ENCODE data around the gene CSE1L. TPM values are rescaled to one million over a fixed set of nuclear protein-coding genes. Genes with fewer than 3 reads are reported as not detected.

Gene CSE1L, protein sequence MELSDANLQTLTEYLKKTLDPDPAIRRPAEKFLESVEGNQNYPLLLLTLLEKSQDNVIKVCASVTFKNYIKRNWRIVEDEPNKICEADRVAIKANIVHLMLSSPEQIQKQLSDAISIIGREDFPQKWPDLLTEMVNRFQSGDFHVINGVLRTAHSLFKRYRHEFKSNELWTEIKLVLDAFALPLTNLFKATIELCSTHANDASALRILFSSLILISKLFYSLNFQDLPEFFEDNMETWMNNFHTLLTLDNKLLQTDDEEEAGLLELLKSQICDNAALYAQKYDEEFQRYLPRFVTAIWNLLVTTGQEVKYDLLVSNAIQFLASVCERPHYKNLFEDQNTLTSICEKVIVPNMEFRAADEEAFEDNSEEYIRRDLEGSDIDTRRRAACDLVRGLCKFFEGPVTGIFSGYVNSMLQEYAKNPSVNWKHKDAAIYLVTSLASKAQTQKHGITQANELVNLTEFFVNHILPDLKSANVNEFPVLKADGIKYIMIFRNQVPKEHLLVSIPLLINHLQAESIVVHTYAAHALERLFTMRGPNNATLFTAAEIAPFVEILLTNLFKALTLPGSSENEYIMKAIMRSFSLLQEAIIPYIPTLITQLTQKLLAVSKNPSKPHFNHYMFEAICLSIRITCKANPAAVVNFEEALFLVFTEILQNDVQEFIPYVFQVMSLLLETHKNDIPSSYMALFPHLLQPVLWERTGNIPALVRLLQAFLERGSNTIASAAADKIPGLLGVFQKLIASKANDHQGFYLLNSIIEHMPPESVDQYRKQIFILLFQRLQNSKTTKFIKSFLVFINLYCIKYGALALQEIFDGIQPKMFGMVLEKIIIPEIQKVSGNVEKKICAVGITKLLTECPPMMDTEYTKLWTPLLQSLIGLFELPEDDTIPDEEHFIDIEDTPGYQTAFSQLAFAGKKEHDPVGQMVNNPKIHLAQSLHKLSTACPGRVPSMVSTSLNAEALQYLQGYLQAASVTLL
- 39.0 TPM for total RNA-seq

DNA sequence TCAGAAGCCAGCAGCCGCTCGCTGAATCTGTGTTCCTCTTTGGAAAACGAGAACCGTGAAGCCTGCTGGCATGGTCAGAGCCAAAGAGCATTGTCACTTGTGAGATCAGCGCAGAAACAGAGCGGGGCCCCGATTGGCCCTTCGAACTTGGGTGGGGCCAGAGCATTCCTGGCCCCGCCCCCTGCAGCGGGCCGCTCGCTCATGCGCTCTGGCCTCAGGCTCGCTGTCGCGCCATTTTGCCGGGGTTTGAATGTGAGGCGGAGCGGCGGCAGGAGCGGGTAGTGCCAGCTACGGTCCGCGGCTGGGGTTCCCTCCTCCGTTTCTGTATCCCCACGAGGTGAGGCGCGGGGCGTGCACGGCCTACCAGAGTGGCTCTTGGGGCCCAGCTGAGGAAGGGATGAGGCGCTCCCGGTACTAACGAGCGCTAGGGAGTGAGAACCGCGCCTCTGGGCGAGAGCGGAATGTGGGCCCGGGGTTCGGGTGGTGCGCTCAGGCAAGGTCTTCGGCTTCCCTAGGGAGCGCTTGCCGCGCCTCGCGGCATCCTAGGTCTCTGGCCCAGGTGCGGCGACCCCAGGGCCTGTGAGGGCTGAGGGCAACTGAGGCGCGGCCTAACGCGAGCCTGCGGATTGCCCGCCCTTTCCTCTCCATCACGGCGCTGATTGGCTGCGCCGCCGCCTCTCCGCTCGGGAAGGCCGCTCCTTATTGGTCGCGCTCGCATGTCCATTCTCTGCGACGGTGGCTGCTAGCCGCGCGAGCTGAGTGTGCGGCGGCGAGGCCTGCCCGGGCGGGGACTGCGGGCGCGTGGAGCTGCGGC is at the start of gene CSE1L:
Gene CSE1L, plus strand, starts transcription at position 226 of the 814 bp plus-strand sequence. CDS start 12,152 bp downstream, outside the sequence.
- intact Hi-C loops (cut with DNase I): no loop called here
- Histone ChIP-seq H3K36me3 (no peaks in the 10 kb centered on the region), H3K27ac (peak within 1 kb of the TSS; percentile 96), H3K9me3 (no peaks in the 10 kb centered on the region), H3K4me1 (peaks cover 28% of the 10 kb centered on the region), H3K27me3 (no peaks in the 10 kb centered on the region), H3K4me3 (peak within 1 kb of the TSS; percentile 78 to 99)
- TF ChIP-seq POLR2AphosphoS5 (IDR thresholded peaks at IDR 0.05; ENCODE audit: insufficient read depth in 1 of 2, low read depth in 1 of 2) (peak; percentile 90 to 99), POLR2A (IDR thresholded peaks at IDR 0.05) (peak in 1 of 2 donors; percentile 85)
- TF ChIP-seq, protein P1, sequence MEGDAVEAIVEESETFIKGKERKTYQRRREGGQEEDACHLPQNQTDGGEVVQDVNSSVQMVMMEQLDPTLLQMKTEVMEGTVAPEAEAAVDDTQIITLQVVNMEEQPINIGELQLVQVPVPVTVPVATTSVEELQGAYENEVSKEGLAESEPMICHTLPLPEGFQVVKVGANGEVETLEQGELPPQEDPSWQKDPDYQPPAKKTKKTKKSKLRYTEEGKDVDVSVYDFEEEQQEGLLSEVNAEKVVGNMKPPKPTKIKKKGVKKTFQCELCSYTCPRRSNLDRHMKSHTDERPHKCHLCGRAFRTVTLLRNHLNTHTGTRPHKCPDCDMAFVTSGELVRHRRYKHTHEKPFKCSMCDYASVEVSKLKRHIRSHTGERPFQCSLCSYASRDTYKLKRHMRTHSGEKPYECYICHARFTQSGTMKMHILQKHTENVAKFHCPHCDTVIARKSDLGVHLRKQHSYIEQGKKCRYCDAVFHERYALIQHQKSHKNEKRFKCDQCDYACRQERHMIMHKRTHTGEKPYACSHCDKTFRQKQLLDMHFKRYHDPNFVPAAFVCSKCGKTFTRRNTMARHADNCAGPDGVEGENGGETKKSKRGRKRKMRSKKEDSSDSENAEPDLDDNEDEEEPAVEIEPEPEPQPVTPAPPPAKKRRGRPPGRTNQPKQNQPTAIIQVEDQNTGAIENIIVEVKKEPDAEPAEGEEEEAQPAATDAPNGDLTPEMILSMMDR (IDR thresholded peaks at IDR 0.05): peak in 1 of 3 experiments; percentile 51
- DNase-seq (ENCODE audit: extremely low spot score in 2 of 2): peak; percentile 95 to 98

DNA sequence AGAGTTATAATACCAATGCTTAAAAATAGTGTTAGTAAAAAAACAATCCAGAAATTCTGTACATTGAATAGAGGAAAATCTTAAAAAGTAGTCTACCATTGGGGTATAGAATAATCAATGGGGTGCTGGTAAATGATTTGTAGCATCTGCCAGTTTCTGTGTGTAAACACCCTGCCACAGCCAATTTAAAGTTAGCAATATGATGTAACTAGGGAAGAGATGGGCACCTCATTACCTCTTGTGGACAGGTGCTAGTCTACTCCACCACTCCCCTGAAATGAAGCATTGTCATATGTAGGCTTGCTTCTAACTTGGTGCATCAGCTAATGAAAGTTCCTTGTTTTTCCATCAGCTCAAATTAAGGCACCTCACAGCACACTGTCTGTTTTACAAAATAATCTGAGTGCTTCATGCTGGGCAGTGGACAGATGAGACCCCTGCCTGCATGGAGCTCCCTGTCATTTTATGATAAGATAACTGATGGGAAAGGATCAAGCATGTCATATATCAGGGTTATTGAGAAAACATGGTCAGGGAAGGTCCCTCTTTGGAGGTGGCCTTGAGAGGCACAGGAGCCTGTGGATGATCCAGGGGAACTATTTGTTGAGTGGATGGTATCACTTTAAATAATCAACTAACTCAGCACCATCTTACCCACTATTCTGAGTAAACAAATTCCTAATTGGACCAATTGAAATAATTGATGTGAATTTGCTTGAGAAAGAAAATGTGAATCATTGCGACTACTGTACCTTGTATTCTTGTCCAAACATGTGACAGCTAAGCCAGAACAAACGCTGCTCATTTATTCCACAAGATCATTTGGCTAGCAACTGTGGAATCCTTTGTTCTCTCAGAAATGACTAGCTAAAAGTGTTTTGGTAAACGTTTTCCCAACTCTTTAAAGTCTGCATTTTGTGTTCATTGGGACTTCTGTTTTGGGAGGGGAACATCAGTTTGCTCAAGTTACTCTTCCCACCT is 45.9 kb upstream of the CSE1L start:
- Histone ChIP-seq H3K27me3 (no peaks in the 10 kb centered on the region), H3K36me3 (peaks cover 0 to 65% of the 10 kb centered on the region in 2 donors), H3K4me1 (no peaks in the 10 kb centered on the region), H3K9me3 (no peaks in the 10 kb centered on the region), H3K27ac (no peak overlapping the region), H3K4me3 (no peak overlapping the region)
- intact Hi-C loops (cut with DNase I): no loop called here
- no peak for DNase-seq (ENCODE audit: extremely low spot score in 2 of 2)
- TF ChIP-seq POLR2A (IDR thresholded peaks at IDR 0.05): no peak
- TF ChIP-seq, protein P1 (IDR thresholded peaks at IDR 0.05): no peak
- TF ChIP-seq POLR2AphosphoS5 (IDR thresholded peaks at IDR 0.05; ENCODE audit: insufficient read depth in 1 of 2, low read depth in 1 of 2): no peak

DNA sequence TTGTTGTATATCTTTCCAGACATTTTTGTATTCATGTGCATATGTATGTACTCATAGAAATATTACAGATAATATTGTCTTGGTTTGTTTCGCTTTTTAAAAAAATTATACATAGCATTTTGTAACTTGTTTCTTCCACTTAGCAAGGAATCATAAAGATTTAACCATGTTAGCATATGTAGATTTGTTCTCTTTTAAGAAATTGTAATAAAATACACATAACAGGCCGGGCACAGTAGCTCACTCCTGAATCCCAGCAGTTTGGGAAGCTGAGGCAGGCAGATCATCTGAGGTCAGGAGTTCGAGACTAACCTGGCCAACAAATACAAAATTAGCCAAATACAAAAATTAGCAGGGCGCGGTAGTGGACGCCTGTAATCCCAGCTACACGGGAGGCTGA is 44.4 kb upstream of the CSE1L start:
- H3K36me3 ChIP-seq: peaks cover 0 to 64% of the 10 kb centered on the region in 2 donors
- H3K27me3 ChIP-seq: no peaks in the 10 kb centered on the region
- DNase-seq (ENCODE audit: extremely low spot score in 2 of 2): no peak
- TF ChIP-seq POLR2AphosphoS5 (IDR thresholded peaks at IDR 0.05; ENCODE audit: insufficient read depth in 1 of 2, low read depth in 1 of 2) (no peak), POLR2A (IDR thresholded peaks at IDR 0.05) (no peak)
- TF ChIP-seq, protein P1 (IDR thresholded peaks at IDR 0.05): no peak
- no peak overlapping the region for H3K27ac ChIP-seq
- no peaks in the 10 kb centered on the region for H3K9me3 ChIP-seq
- intact Hi-C loops (cut with DNase I): no loop called here
- H3K4me1 ChIP-seq: no peaks in the 10 kb centered on the region
- no peak overlapping the region for H3K4me3 ChIP-seq

DNA sequence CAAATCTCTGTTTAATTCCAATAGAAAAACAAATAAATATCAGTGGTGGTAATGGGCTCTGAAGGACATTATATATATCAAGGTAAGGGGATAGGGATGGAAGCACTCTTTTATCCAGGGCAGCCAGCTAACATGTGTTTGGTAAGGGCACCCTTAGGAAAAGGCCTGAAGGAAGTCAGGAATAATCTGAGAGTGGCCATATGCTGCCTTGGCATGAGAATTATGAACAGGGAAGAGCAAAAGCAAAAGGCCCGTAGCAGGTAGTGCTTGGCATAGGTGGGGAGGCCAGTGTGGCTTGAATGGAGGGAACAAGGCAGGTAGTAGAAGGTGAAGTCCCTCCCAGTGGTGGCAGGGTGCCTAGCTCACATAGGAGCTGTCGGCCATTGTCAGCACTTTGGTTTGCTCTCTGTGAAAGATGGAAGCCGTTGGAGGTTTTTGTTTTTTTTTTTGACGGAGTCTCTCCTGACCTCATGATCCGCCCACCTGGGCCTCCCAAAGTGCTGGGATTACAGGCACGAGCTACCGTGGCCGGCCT is 39.6 kb upstream of the CSE1L start:
- H3K4me3 ChIP-seq: no peak overlapping the region
- no peak overlapping the region for H3K27ac ChIP-seq
- peaks cover 0 to 49% of the 10 kb centered on the region in 2 donors for H3K36me3 ChIP-seq
- DNase-seq (ENCODE audit: extremely low spot score in 2 of 2): no peak
- intact Hi-C loops (cut with DNase I): no loop called here
- TF ChIP-seq POLR2A (IDR thresholded peaks at IDR 0.05) (no peak), POLR2AphosphoS5 (IDR thresholded peaks at IDR 0.05; ENCODE audit: insufficient read depth in 1 of 2, low read depth in 1 of 2) (no peak)
- TF ChIP-seq, protein P1 (IDR thresholded peaks at IDR 0.05): no peak
- H3K9me3 ChIP-seq: no peaks in the 10 kb centered on the region
- H3K4me1 ChIP-seq: no peaks in the 10 kb centered on the region
- no peaks in the 10 kb centered on the region for H3K27me3 ChIP-seq
